ENCODE results near the gene OR2L8. TPM values are rescaled to one million over a fixed set of nuclear protein-coding genes. Genes with fewer than 3 reads are reported as not detected.

Gene OR2L8
- polyA plus RNA-seq, 3 donors = not detected

GRCh38 chr1:247906504-247907047, 42.1 kb upstream of the OR2L8 start:
- H3K27ac ChIP-seq (ENCODE audit: low read depth in 1 of 2, low read length in 2 of 2) = peak overlapping the region in 1 of 2 donors; percentile 64
- peaks cover 0 to 3% (median 2%) of the 10 kb centered on the region in 3 donors for H3K27me3 Mint-ChIP-seq (ENCODE audit: low read depth in 3 of 3)
- peaks cover 3 to 18% (median 8%) of the 10 kb centered on the region in 7 donors for H3K9me3 Mint-ChIP-seq
- peak overlapping the region; percentile 87 to 96 for H3K4me3 Mint-ChIP-seq
- peak overlapping the region; percentile 76 for H2AFZ ChIP-seq (ENCODE audit: insufficient read depth, low read depth, low read length, poor library complexity, severe bottlenecking)
- peaks cover 0 to 4% of the 10 kb centered on the region in 2 donors for H3K4me1 ChIP-seq (ENCODE audit: control insufficient read depth in 1 of 2, insufficient read depth in 2 of 2, low read length in 2 of 2)
- H3K4me3 ChIP-seq (replicated peaks in 1 of 3; ENCODE audit: low read depth in 2 of 3, low read length in 3 of 3) = peak overlapping the region; percentile 46 to 89 (median 75)
- H3K27me3 ChIP-seq (ENCODE audit: control insufficient read depth in 2 of 2, insufficient read depth in 2 of 2, low read length in 2 of 2) = no peaks in the 10 kb centered on the region
- peak; percentile 12 to 32 (median 28) for DNase-seq
- intact Hi-C loops (cut with micrococcal nuclease) = no loop called here
- no peaks in the 10 kb centered on the region for H4K20me1 ChIP-seq (ENCODE audit: insufficient read depth, low read length)
- no peaks in the 10 kb centered on the region for H3K79me2 ChIP-seq (ENCODE audit: insufficient read depth, low read length)
- H3K4me2 ChIP-seq (replicated peaks; ENCODE audit: extremely low read depth, low read length, poor library complexity, severe bottlenecking) = peak overlapping the region; percentile 73
- no peaks in the 10 kb centered on the region for H3K9me3 ChIP-seq (replicated peaks in 1 of 2; ENCODE audit: control insufficient read depth in 1 of 2, insufficient read depth in 1 of 2, low read length in 2 of 2)
- no peaks in the 10 kb centered on the region for H3K36me3 Mint-ChIP-seq
- no CpG with 5 or more reads among the region's 7 CpGs for WGBS (ENCODE audit: insufficient coverage)
- H3K27ac Mint-ChIP-seq = peak overlapping the region; percentile 50 to 90 (median 82)
- no peaks in the 10 kb centered on the region for H3K36me3 ChIP-seq (replicated peaks in 1 of 2; ENCODE audit: control insufficient read depth in 1 of 2, insufficient read depth in 2 of 2, low read length in 2 of 2)
- peaks cover 27% of the 10 kb centered on the region for H3K4me1 Mint-ChIP-seq
- peak overlapping the region; percentile 51 for H3K9ac ChIP-seq (ENCODE audit: insufficient read depth, low read length, poor library complexity, severe bottlenecking)
- TF ChIP-seq, protein P1, sequence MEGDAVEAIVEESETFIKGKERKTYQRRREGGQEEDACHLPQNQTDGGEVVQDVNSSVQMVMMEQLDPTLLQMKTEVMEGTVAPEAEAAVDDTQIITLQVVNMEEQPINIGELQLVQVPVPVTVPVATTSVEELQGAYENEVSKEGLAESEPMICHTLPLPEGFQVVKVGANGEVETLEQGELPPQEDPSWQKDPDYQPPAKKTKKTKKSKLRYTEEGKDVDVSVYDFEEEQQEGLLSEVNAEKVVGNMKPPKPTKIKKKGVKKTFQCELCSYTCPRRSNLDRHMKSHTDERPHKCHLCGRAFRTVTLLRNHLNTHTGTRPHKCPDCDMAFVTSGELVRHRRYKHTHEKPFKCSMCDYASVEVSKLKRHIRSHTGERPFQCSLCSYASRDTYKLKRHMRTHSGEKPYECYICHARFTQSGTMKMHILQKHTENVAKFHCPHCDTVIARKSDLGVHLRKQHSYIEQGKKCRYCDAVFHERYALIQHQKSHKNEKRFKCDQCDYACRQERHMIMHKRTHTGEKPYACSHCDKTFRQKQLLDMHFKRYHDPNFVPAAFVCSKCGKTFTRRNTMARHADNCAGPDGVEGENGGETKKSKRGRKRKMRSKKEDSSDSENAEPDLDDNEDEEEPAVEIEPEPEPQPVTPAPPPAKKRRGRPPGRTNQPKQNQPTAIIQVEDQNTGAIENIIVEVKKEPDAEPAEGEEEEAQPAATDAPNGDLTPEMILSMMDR (IDR thresholded peaks at IDR 0.05) = peak; percentile 31

DNA sequence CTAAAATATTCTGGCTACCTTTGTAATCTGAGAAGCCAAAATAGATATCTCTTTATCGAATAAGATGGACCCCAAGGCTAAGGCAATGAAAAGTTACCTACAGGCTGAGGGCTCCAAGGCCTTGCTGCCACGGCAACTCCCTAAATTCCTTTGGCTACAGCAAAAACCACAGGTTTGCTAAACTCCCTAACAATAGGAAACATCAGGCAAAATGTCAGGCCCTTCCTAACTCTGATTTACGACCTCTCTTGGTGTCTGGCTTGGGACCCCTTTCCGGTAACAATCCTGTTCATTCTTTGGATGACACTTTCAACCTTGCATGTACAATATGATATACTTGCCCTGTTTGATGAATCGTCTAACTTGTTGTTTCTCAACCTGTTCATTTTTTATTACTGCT, 39.9 kb upstream of the OR2L8 start:
- TF ChIP-seq, protein P1 (IDR thresholded peaks at IDR 0.05) = no peak
- H3K27me3 Mint-ChIP-seq (ENCODE audit: low read depth in 3 of 3) = peaks cover 0 to 3% (median 2%) of the 10 kb centered on the region in 3 donors
- Histone ChIP-seq H2AFZ (ENCODE audit: insufficient read depth, low read depth, low read length, poor library complexity, severe bottlenecking) (peak overlapping the region; percentile 42), H3K9ac (ENCODE audit: insufficient read depth, low read length, poor library complexity, severe bottlenecking) (no peak overlapping the region), H4K20me1 (ENCODE audit: insufficient read depth, low read length) (no peaks in the 10 kb centered on the region), H3K79me2 (ENCODE audit: insufficient read depth, low read length) (no peaks in the 10 kb centered on the region), H3K4me1 (ENCODE audit: control insufficient read depth in 1 of 2, insufficient read depth in 2 of 2, low read length in 2 of 2) (peaks cover 0 to 4% of the 10 kb centered on the region in 2 donors), H3K4me3 (replicated peaks in 1 of 3; ENCODE audit: low read depth in 2 of 3, low read length in 3 of 3) (no peak overlapping the region), H3K27me3 (ENCODE audit: control insufficient read depth in 2 of 2, insufficient read depth in 2 of 2, low read length in 2 of 2) (no peaks in the 10 kb centered on the region), H3K27ac (ENCODE audit: low read depth in 1 of 2, low read length in 2 of 2) (no peak overlapping the region), H3K9me3 (replicated peaks in 1 of 2; ENCODE audit: control insufficient read depth in 1 of 2, insufficient read depth in 1 of 2, low read length in 2 of 2) (no peaks in the 10 kb centered on the region), H3K4me2 (replicated peaks; ENCODE audit: extremely low read depth, low read length, poor library complexity, severe bottlenecking) (no peak overlapping the region), H3K36me3 (replicated peaks in 1 of 2; ENCODE audit: control insufficient read depth in 1 of 2, insufficient read depth in 2 of 2, low read length in 2 of 2) (no peaks in the 10 kb centered on the region)
- peaks cover 27% of the 10 kb centered on the region for H3K4me1 Mint-ChIP-seq
- intact Hi-C loops (cut with micrococcal nuclease) = no loop called here
- no peak for DNase-seq
- no peak overlapping the region for H3K4me3 Mint-ChIP-seq
- 28% methylated on average over 3 of the region's 5 CpGs for WGBS (ENCODE audit: insufficient coverage)
- peaks cover 5 to 11% (median 9%) of the 10 kb centered on the region in 7 donors for H3K9me3 Mint-ChIP-seq
- no peak overlapping the region for H3K27ac Mint-ChIP-seq
- H3K36me3 Mint-ChIP-seq = no peaks in the 10 kb centered on the region
